Endodermal cell (in vitro differentiated cells): ENCODE data around the gene LRP5. TPM values are rescaled to one million over a fixed set of nuclear protein-coding genes. Genes with fewer than 3 reads are reported as not detected.

Experiments
- DNase-seq: peaks from one replicate; pipeline ENCODE4 v3.0.0-alpha.2; 2017
- H3K27ac ChIP-seq: 2 replicates; pipeline ENCODE4 v1.5.1; 2013; ENCODE audit warnings: mild to moderate bottlenecking, low read depth, low read length, moderate library complexity
- H3K27me3 ChIP-seq: 2 replicates; pipeline ENCODE4 v1.6.1; 2013; ENCODE audit warnings: mild to moderate bottlenecking, low read length, moderate library complexity; ENCODE audit not compliant: insufficient read depth, control insufficient read depth, poor library complexity, severe bottlenecking
- H3K36me3 ChIP-seq: 2 replicates; pipeline ENCODE4 v1.7.0; 2013; ENCODE audit warnings: mild to moderate bottlenecking, low read length, moderate library complexity; ENCODE audit not compliant: control insufficient read depth, insufficient read depth
- H3K4me1 ChIP-seq: one replicate; pipeline ENCODE4 v1.7.0; 2013; ENCODE audit warnings: low read length; ENCODE audit not compliant: control insufficient read depth, insufficient read depth
- H3K4me3 ChIP-seq: 2 replicates; pipeline ENCODE4 v1.5.1; 2013; ENCODE audit warnings: mild to moderate bottlenecking, low read length, moderate library complexity
- H3K9ac ChIP-seq: 2 replicates; pipeline ENCODE4 v1.6.1; 2013; ENCODE audit warnings: mild to moderate bottlenecking, low read length, moderate library complexity; ENCODE audit not compliant: poor library complexity, severe bottlenecking; ENCODE audit errors: extremely low read depth
- H3K9me3 ChIP-seq: 2 replicates; pipeline ENCODE4 v1.6.1; 2013; ENCODE audit warnings: mild to moderate bottlenecking, low read length, moderate library complexity; ENCODE audit not compliant: control insufficient read depth
- H3K27ac Mint-ChIP-seq: 2 replicates; pipeline ENCODE4 v1.8.0; 2020; ENCODE audit warnings: mixed read lengths
- H3K27me3 Mint-ChIP-seq: 2 replicates; pipeline ENCODE4 v1.8.0; 2021; ENCODE audit warnings: mild to moderate bottlenecking, mixed read lengths; ENCODE audit not compliant: insufficient read depth
- H3K36me3 Mint-ChIP-seq: 2 replicates; pipeline ENCODE4 v1.8.0; 2020; ENCODE audit warnings: low read depth, mixed read lengths
- H3K4me1 Mint-ChIP-seq: 2 replicates; pipeline ENCODE4 v1.8.0; 2020; ENCODE audit warnings: mixed read lengths
- H3K4me3 Mint-ChIP-seq: 2 replicates; pipeline ENCODE4 v1.8.0; 2020; ENCODE audit warnings: mild to moderate bottlenecking, moderate library complexity, mixed read lengths
- H3K9me3 Mint-ChIP-seq: 2 replicates; pipeline ENCODE4 v1.8.0; 2020; ENCODE audit warnings: mild to moderate bottlenecking, mixed read lengths
- CTCF ChIP-seq: fragments of 200-600 bp; sonication (generic); conservative IDR thresholded peaks from 2 replicates; pipeline ENCODE4 v1.5.0; 2021; ENCODE audit warnings: antibody characterized with exemption, mild to moderate bottlenecking
- WGBS, 2 experiments: methylation state at CpG; one replicate each; pipeline versions ENCODE4 v1.1.5 to v1.1.7; 2013; ENCODE audit warnings: missing lambda C conversion rate in 2 of 2, mixed read lengths in 1 of 2; ENCODE audit not compliant: insufficient coverage in 1 of 2, insufficient read length in 1 of 2; 5-methylcytosine and 5-hydroxymethylcytosine counted together
- total RNA-seq, 2 donors: library from RNA; stranded (reverse); fragmentation: NEBNext Ultra II Directional in 1 of 2; extraction: Animal tissue kit (Norgen Biotek cat#: 25700) in 1 of 2; gene quantifications; 2 replicates in 1 of 2; 3 replicates in 1 of 2; pipeline ENCODE4 v1.2.1, GENCODE V29; 2021

The LRP5 gene
- total RNA-seq, 2 donors from 2014 or later = 58.2 to 64.1 TPM

- DNase-seq = no peak
- Histone ChIP-seq H3K4me3 (no peak overlapping the region), H3K9me3 (no peaks in the 10 kb centered on the region), H3K27me3 (no peaks in the 10 kb centered on the region), H3K4me1 (no peaks in the 10 kb centered on the region), H3K36me3 (no peaks in the 10 kb centered on the region), H3K27ac (no peak overlapping the region), H3K9ac (no peak overlapping the region)
- Mint-ChIP-seq H3K27ac (no peak overlapping the region), H3K36me3 (peaks cover 5% of the 10 kb centered on the region), H3K27me3 (no peaks in the 10 kb centered on the region), H3K9me3 (no peaks in the 10 kb centered on the region), H3K4me3 (no peak overlapping the region), H3K4me1 (peaks cover 13% of the 10 kb centered on the region)
- WGBS, 2 experiments = 82 to 98% methylated on average over 6 to 9 of the region's 9 CpGs
- TF ChIP-seq CTCF = no peak
Observed at GRCh38 chr11:68336716-68337115, 24.3 kb downstream of the LRP5 start.

GRCh38 chr11:68337399-68337835 lies 25.0 kb downstream of the LRP5 start:
- no peaks in the 10 kb centered on the region for H3K27me3 Mint-ChIP-seq
- Histone ChIP-seq H3K27ac (no peak overlapping the region), H3K4me3 (no peak overlapping the region), H3K27me3 (no peaks in the 10 kb centered on the region), H3K4me1 (no peaks in the 10 kb centered on the region), H3K9me3 (no peaks in the 10 kb centered on the region), H3K36me3 (no peaks in the 10 kb centered on the region), H3K9ac (no peak overlapping the region)
- H3K9me3 Mint-ChIP-seq = no peaks in the 10 kb centered on the region
- H3K36me3 Mint-ChIP-seq = peaks cover 5% of the 10 kb centered on the region
- H3K4me1 Mint-ChIP-seq = peaks cover 17% of the 10 kb centered on the region
- 92% methylated on average over 4 of the region's 4 CpGs; no CpG with 5 or more reads in 1 of the 2 experiments for WGBS, 2 experiments
- DNase-seq = no peak
- no peak overlapping the region for H3K4me3 Mint-ChIP-seq
- TF ChIP-seq CTCF = no peak
- H3K27ac Mint-ChIP-seq = peak overlapping the region; percentile 6

GRCh38 chr11:68338051-68338780 lies 25.8 kb downstream of the LRP5 start:
- Histone ChIP-seq H3K4me3 (no peak overlapping the region), H3K4me1 (no peaks in the 10 kb centered on the region), H3K9ac (no peak overlapping the region), H3K9me3 (no peaks in the 10 kb centered on the region), H3K27ac (no peak overlapping the region), H3K36me3 (no peaks in the 10 kb centered on the region), H3K27me3 (no peaks in the 10 kb centered on the region)
- no peaks in the 10 kb centered on the region for H3K27me3 Mint-ChIP-seq
- H3K36me3 Mint-ChIP-seq = peaks cover 5% of the 10 kb centered on the region
- H3K27ac Mint-ChIP-seq = peak overlapping the region; percentile 71
- no peaks in the 10 kb centered on the region for H3K9me3 Mint-ChIP-seq
- 90 to 98% methylated on average over 5 to 11 of the region's 11 CpGs for WGBS, 2 experiments
- DNase-seq = no peak
- no peak overlapping the region for H3K4me3 Mint-ChIP-seq
- peaks cover 17% of the 10 kb centered on the region for H3K4me1 Mint-ChIP-seq
- no peak for TF ChIP-seq CTCF
